RWPE2 (cell line): Measurements from ENCODE around the gene WNT1.

ENCODE experiments used
- ATAC-seq: fragments of 200-7000 bp; cut with Tn5 transposase; 3 replicates; pipeline ENCODE4 v1.9.1; 2021; ENCODE audit warnings: low read depth
- DNase-seq: peaks from one replicate; pipeline ENCODE4 v3.0.0-alpha.2; 2020; ENCODE audit warnings: low spot score
- H3K27ac ChIP-seq: fragments of 450-650 bp; 2 replicates; pipeline ENCODE4 v1.5.1; 2017; ENCODE audit warnings: mild to moderate bottlenecking; ENCODE audit not compliant: poor library complexity, severe bottlenecking
- H3K27me3 ChIP-seq: fragments of 250-450 bp; sonication (Bioruptor Pico); 2 replicates; pipeline ENCODE4 v1.5.1; 2021; ENCODE audit warnings: mild to moderate bottlenecking, moderate library complexity; ENCODE audit not compliant: insufficient read depth, poor library complexity, severe bottlenecking
- H3K36me3 ChIP-seq: fragments of 250-450 bp; sonication (Bioruptor Pico); 2 replicates; pipeline ENCODE4 v1.5.1; 2020; ENCODE audit warnings: low read depth, mild to moderate bottlenecking, moderate library complexity
- H3K4me1 ChIP-seq: fragments of 250-450 bp; sonication (Bioruptor Pico); 2 replicates; pipeline ENCODE4 v1.5.1; 2021; ENCODE audit warnings: mild to moderate bottlenecking, moderate library complexity; ENCODE audit not compliant: insufficient read depth, poor library complexity, severe bottlenecking
- H3K4me3 ChIP-seq: fragments of 250-450 bp; sonication (Bioruptor Pico); 2 replicates; pipeline ENCODE4 v1.5.1; 2021; ENCODE audit warnings: mild to moderate bottlenecking, moderate library complexity; ENCODE audit not compliant: severe bottlenecking
- H3K9me3 ChIP-seq: fragments of 250-450 bp; sonication (Bioruptor Pico); 2 replicates; pipeline ENCODE4 v1.5.1; 2021; ENCODE audit warnings: mild to moderate bottlenecking, moderate library complexity; ENCODE audit not compliant: severe bottlenecking
- CTCF ChIP-seq: fragments of 450-650 bp; IDR thresholded peaks from one replicate; pipeline ENCODE4 v1.5.1; 2017; ENCODE audit warnings: mild to moderate bottlenecking, moderate library complexity; ENCODE audit not compliant: poor library complexity, severe bottlenecking

WNT1 gene

GRCh38 chr12:48969833-48970701 lies 8.1 kb upstream of the WNT1 start:
- no peak for DNase-seq
- no peaks in the 10 kb centered on the region for H3K4me1 ChIP-seq
- no peaks in the 10 kb centered on the region for H3K9me3 ChIP-seq
- no peak overlapping the region for H3K4me3 ChIP-seq
- TF ChIP-seq CTCF: no peak
- H3K27me3 ChIP-seq: peaks cover 40% of the 10 kb centered on the region
- no peak for ATAC-seq
- no peak overlapping the region for H3K27ac ChIP-seq
- H3K36me3 ChIP-seq: no peaks in the 10 kb centered on the region

- Histone ChIP-seq H3K9me3 (no peaks in the 10 kb centered on the region), H3K4me3 (no peak overlapping the region), H3K27ac (no peak overlapping the region), H3K27me3 (peaks cover 40% of the 10 kb centered on the region), H3K36me3 (no peaks in the 10 kb centered on the region), H3K4me1 (no peaks in the 10 kb centered on the region)
- TF ChIP-seq CTCF: no peak
- ATAC-seq (no peak), DNase-seq (no peak)
These were observed 7.3 kb upstream of the WNT1 start for GRCh38 chr12:48970702-48971334.

GRCh38 chr12:48972213-48972951 lies 5.7 kb upstream of the WNT1 start:
- H3K4me3 ChIP-seq: no peak overlapping the region
- no peak for ATAC-seq
- no peaks in the 10 kb centered on the region for H3K9me3 ChIP-seq
- DNase-seq: no peak
- H3K27ac ChIP-seq: no peak overlapping the region
- H3K27me3 ChIP-seq: peaks cover 47% of the 10 kb centered on the region
- no peaks in the 10 kb centered on the region for H3K4me1 ChIP-seq
- no peak for TF ChIP-seq CTCF
- H3K36me3 ChIP-seq: no peaks in the 10 kb centered on the region

GRCh38 chr12:48972952-48973483 lies 5.1 kb upstream of the WNT1 start:
- Histone ChIP-seq H3K27ac (no peak overlapping the region), H3K27me3 (peaks cover 54% of the 10 kb centered on the region), H3K4me1 (no peaks in the 10 kb centered on the region), H3K9me3 (no peaks in the 10 kb centered on the region), H3K4me3 (no peak overlapping the region), H3K36me3 (no peaks in the 10 kb centered on the region)
- DNase-seq (no peak), ATAC-seq (no peak)
- TF ChIP-seq CTCF: no peak
